Activated B cell treated with CpG ODN at 0.5 μM for 24 hours (primary cell): ENCODE results near the gene HOXB4. TPM values are rescaled to one million over a fixed set of nuclear protein-coding genes. Genes with fewer than 3 reads are reported as not detected.

Source experiments
- ATAC-seq: fragments of 200-7000 bp; cut with Tn5 transposase; one replicate; pipeline ENCODE4 v1.10.0; 2021; ENCODE audit warnings: low read depth, mild to moderate bottlenecking, moderate library complexity
- CTCF ChIA-PET: fragments of 350-600 bp; sonication (Branson Sonifier 250); formaldehyde crosslinking; loops from one replicate; lab custom pipeline; 2021; ENCODE audit warnings: antibody characterized with exemption; lab: Charles Lee
- POLR2A ChIA-PET: fragments of 350-600 bp; sonication (Branson Sonifier 250); formaldehyde crosslinking; loops from one replicate; lab custom pipeline; 2021; ENCODE audit warnings: antibody characterized with exemption; lab: Charles Lee
- DNase-seq: peaks from one replicate; pipeline ENCODE4 v3.0.0; 2022
- H3K27ac Mint-ChIP-seq: one replicate; pipeline ENCODE4 v1.8.0; 2020; ENCODE audit warnings: mixed read lengths
- H3K27me3 Mint-ChIP-seq: one replicate; pipeline ENCODE4 v1.8.0; 2021; ENCODE audit warnings: mixed read lengths
- H3K36me3 Mint-ChIP-seq: one replicate; pipeline ENCODE4 v1.8.0; 2021; ENCODE audit warnings: low read depth, mixed read lengths
- H3K4me1 Mint-ChIP-seq: one replicate; pipeline ENCODE4 v1.8.0; 2021; ENCODE audit warnings: mixed read lengths
- H3K4me3 Mint-ChIP-seq: one replicate; pipeline ENCODE4 v1.8.0; 2020; ENCODE audit warnings: mild to moderate bottlenecking, mixed read lengths
- H3K9me3 Mint-ChIP-seq: one replicate; pipeline ENCODE4 v1.8.0; 2020; ENCODE audit warnings: mixed read lengths
- CTCF ChIP-seq: fragments of 200-600 bp; IDR thresholded peaks from one replicate; pipeline ENCODE4 v1.8.0; 2022; ENCODE audit warnings: antibody characterized with exemption, mild to moderate bottlenecking
- intact Hi-C: fragments of 100-400 bp; cut with micrococcal nuclease; formaldehyde crosslinking; loops from one replicate; pipeline ENCODE4 v1.15.1; 2024
- total RNA-seq: library from RNA; stranded (reverse); gene quantifications from 2 replicates; pipeline ENCODE4 v1.2.3, GENCODE V29; 2022

The HOXB4 gene
- total RNA-seq, 1 donor from 2014 or later = 1.4 TPM

- TF ChIP-seq CTCF = no peak
- Mint-ChIP-seq H3K27me3 (peaks cover 57% of the 10 kb centered on the region), H3K36me3 (no peaks in the 10 kb centered on the region), H3K9me3 (no peaks in the 10 kb centered on the region), H3K4me1 (no peaks in the 10 kb centered on the region), H3K27ac (no peak overlapping the region), H3K4me3 (no peak overlapping the region)
- DNase-seq (no peak), ATAC-seq (no peak)
- ChIA-PET POLR2A (interaction anchor here (0.6 kb wide), 1 partner anchor 64 kb away, joined by 4 read pairs; no protein-coding TSS in a partner anchor), CTCF (no interaction called here)
- intact Hi-C loops = no loop called here
These were observed 51.3 kb downstream of the HOXB4 start for GRCh38 chr17:48526608-48527546.

Other genes starting within 250 kb of the HOXB4 start
- gene SKAP1, start 148.1 kb downstream of the HOXB4 start, total RNA-seq = 24.3 and 25.3 TPM in 2 replicates
- gene HOXB1, start 47.3 kb downstream of the HOXB4 start, total RNA-seq = not detected in 2 replicates
- 2.2 and 2.9 TPM in 2 replicates for gene HOXB2, start 33.2 kb downstream of the HOXB4 start, total RNA-seq
- 1.4 and 2.6 TPM in 2 replicates for gene HOXB3, start 11.9 kb upstream of the HOXB4 start, total RNA-seq
- gene HOXB5, start 15.4 kb upstream of the HOXB4 start, total RNA-seq = not detected in 2 replicates
- not detected in 2 replicates for gene HOXB6, start 26.6 kb upstream of the HOXB4 start, total RNA-seq
- 0.60 and 0.93 TPM in 2 replicates for gene HOXB7, start 32.7 kb upstream of the HOXB4 start, total RNA-seq
- gene HOXB8, start 36.9 kb upstream of the HOXB4 start, total RNA-seq = not detected in 2 replicates
- gene HOXB9, start 48.0 kb upstream of the HOXB4 start, total RNA-seq = 0.13 TPM in 1 of 2 replicates, not detected in the other
- gene PRAC1, start 144.2 kb upstream of the HOXB4 start, total RNA-seq = not detected in 2 replicates
- gene PRAC2, start 144.8 kb upstream of the HOXB4 start, total RNA-seq = not detected in 2 replicates
- gene HOXB13, start 150.4 kb upstream of the HOXB4 start, total RNA-seq = not detected in 2 replicates
- gene TTLL6, start 238.9 kb upstream of the HOXB4 start, total RNA-seq = not detected in 2 replicates